K562 (cell line): ENCODE data around the gene NINJ2. TPM values are rescaled to one million over a fixed set of nuclear protein-coding genes. Genes with fewer than 3 reads are reported as not detected.

Source experiments
- ATAC-seq: fragments of 200-7000 bp; cut with Tn5 transposase; 3 replicates; pipeline ENCODE4 v1.9.1; 2020; ENCODE audit warnings: moderate library complexity
- BruUV-seq: library from RNA; stranded (reverse); fragments of 400-500 nt; replicated peaks from 2 replicates; lab custom pipeline; 2021; lab: Mats Ljungman, UMichigan
- CTCF ChIA-PET: fragments of 300-600 bp; formaldehyde crosslinking; extraction: SDS; loops from one replicate; lab custom pipeline; 2021; ENCODE audit warnings: low intra/inter-chr PET ratio; lab: Yijun Ruan, JAX
- POLR2A ChIA-PET: fragments of 300-600, 350-650 bp; sonication (Branson Sonifier 250); formaldehyde crosslinking; extraction: SDS; loops from one replicate; lab custom pipeline; 2021; ENCODE audit warnings: antibody characterized with exemption, inconsistent platforms; lab: Yijun Ruan, JAX
- DNase-seq, 4 experiments: peaks; one replicate each; pipeline versions ENCODE4 v3.0.0 to v3.0.0-alpha.2; 2011 to 2018; ENCODE audit warnings: low spot score in 3 of 4, mixed read lengths in 3 of 4; ENCODE audit errors: extremely low read depth in 1 of 4
- FAIRE-seq: peaks from 2 replicates; lab custom pipeline; 2011; peaks lifted over from hg19 to GRCh38; lab: Jason Lieb, UNC
- H2AFZ ChIP-seq: 2 replicates; pipeline ENCODE4 v1.6.0; 2011; ENCODE audit warnings: low read depth, low read length, control low read depth, inconsistent platforms
- H3K27ac ChIP-seq: fragments of 200-600 bp; 3 replicates; pipeline ENCODE4 v1.8.0; 2011; ENCODE audit warnings: low read depth, mild to moderate bottlenecking, control low read depth, inconsistent platforms, low read length, moderate library complexity, mixed read lengths; ENCODE audit errors: extremely low read depth
- H3K27me3 ChIP-seq, 2 experiments: fragments of 300-600 bp in 1 of 2; 2 replicates in 1 of 2; 3 replicates in 1 of 2; pipeline versions ENCODE4 v1.6.0 to v1.8.0; 2011; ENCODE audit warnings: inconsistent platforms in 2 of 2, low read length in 2 of 2, mild to moderate bottlenecking in 1 of 2, mixed read lengths in 1 of 2, moderate library complexity in 1 of 2; ENCODE audit not compliant: control insufficient read depth in 2 of 2, insufficient read depth in 2 of 2
- H3K36me3 ChIP-seq: fragments of 300-600 bp; 3 replicates; pipeline ENCODE4 v1.8.0; 2011; ENCODE audit warnings: mild to moderate bottlenecking, low read length, inconsistent platforms; ENCODE audit not compliant: control insufficient read depth, insufficient read depth
- H3K4me1 ChIP-seq, 2 experiments: fragments of 200-600 bp in 1 of 2; replicated peaks in 1 of 2; 2 replicates in 1 of 2; 3 replicates in 1 of 2; pipeline versions ENCODE4 v1.5.1 to v1.8.0; 2011; ENCODE audit warnings: inconsistent platforms in 2 of 2, low read length in 2 of 2, mild to moderate bottlenecking in 1 of 2, mixed read lengths in 1 of 2, moderate library complexity in 1 of 2; ENCODE audit not compliant: control insufficient read depth in 2 of 2, insufficient read depth in 2 of 2
- H3K4me2 ChIP-seq: 2 replicates; pipeline ENCODE4 v1.6.1; 2011; ENCODE audit warnings: low read length, control low read depth, inconsistent platforms, mixed read lengths; ENCODE audit not compliant: insufficient read depth
- H3K4me3 ChIP-seq: fragments of 200-600 bp; sonication (generic), shearing (Covaris generic); 2 replicates; pipeline ENCODE4 v1.5.1; 2016; ENCODE audit warnings: control low read depth, inconsistent platforms
- H3K79me2 ChIP-seq: fragments of 200-600 bp; 3 replicates; pipeline ENCODE4 v1.8.0; 2011; ENCODE audit warnings: low read length, inconsistent platforms; ENCODE audit not compliant: control insufficient read depth, insufficient read depth
- H3K9ac ChIP-seq, 2 experiments: 2 replicates each; pipeline versions ENCODE4 v1.6.0 to v1.6.1; 2011; ENCODE audit warnings: low read depth in 2 of 2, low read length in 2 of 2, control low read depth in 1 of 2, inconsistent platforms in 1 of 2, mild to moderate bottlenecking in 1 of 2, mixed read lengths in 1 of 2; ENCODE audit not compliant: insufficient read depth in 1 of 2
- H3K9me1 ChIP-seq: one replicate; pipeline ENCODE4 v1.6.0; 2011; ENCODE audit warnings: inconsistent platforms, mild to moderate bottlenecking, low read length, moderate library complexity; ENCODE audit not compliant: control insufficient read depth, insufficient read depth
- H3K9me3 ChIP-seq: replicated peaks from 2 replicates; pipeline ENCODE4 v1.5.1; 2011; ENCODE audit warnings: low read depth, low read length, inconsistent platforms; ENCODE audit not compliant: control insufficient read depth, insufficient read depth
- H4K20me1 ChIP-seq: replicated peaks from 2 replicates; pipeline ENCODE4 v1.6.1; 2011; ENCODE audit warnings: low read length, inconsistent platforms, mixed read lengths; ENCODE audit not compliant: control insufficient read depth, insufficient read depth
- POLR2A ChIP-seq: fragments of 450-650 bp; conservative IDR thresholded peaks from 2 replicates; pipeline ENCODE4 v1.6.1; 2016
- PREB ChIP-seq: sonication (generic); formaldehyde crosslinking; IDR thresholded peaks from 2 replicates; pipeline ENCODE4 v1.8.1; 2023; ENCODE audit warnings: mild to moderate bottlenecking, missing genetic modification reagents
- SETDB1 ChIP-seq: IDR thresholded peaks from one replicate; pipeline ENCODE4 v1.6.1; 2012; ENCODE audit warnings: low read length, control low read depth, inconsistent platforms
- WGBS: fragments of 100-300 bp; shearing (Covaris generic); methylation state at CpG from one replicate; pipeline ENCODE4 v1.1.6; 2016; ENCODE audit warnings: low coverage, mixed read lengths; ENCODE audit not compliant: insufficient coverage; ENCODE audit errors: missing lambda C conversion rate; 5-methylcytosine and 5-hydroxymethylcytosine counted together
- in situ Hi-C: fragments of 300-500 bp; cut with MboI; formaldehyde crosslinking; loops from 4 replicates; pipeline ENCODE4 v1.15.0; 2018; ENCODE audit warnings: inconsistent platforms, mixed read lengths
- intact Hi-C: fragments of 100-400 bp; cut with micrococcal nuclease; formaldehyde crosslinking; loops from 2 replicates; pipeline ENCODE4 v1.14.2; 2022
- polyA plus RNA-seq, 8 experiments: library from polyadenylated mRNA; depleted of rRNA in 4 of 8; stranded (reverse) in 5 of 8; unstranded in 3 of 8; fragments of >200 nt; fragmentation: Nextera tagmentation in 2 of 8; fragmentation: Illumina TruSeq in 1 of 8; extraction: Ambion mirVana in 2 of 8; extraction: Trizol in 1 of 8; gene quantifications; 2 replicates each; pipeline versions ENCODE4 v1.2.1 to v1.2.3, GENCODE V29; 2011 to 2014; ENCODE audit warnings: inconsistent platforms in 1 of 8, missing spikeins in 1 of 8
- total RNA-seq, 7 experiments: library from RNA; depleted of rRNA in 6 of 7; stranded (reverse); fragments of >200 nt in 6 of 7; fragmentation: Illumina TruSeq in 2 of 7; extraction: Trizol in 2 of 7; gene quantifications; 2 replicates each; pipeline versions ENCODE4 v1.2.1 to v1.2.3, GENCODE V29; 2011 to 2021; ENCODE audit warnings: low replicate concordance in 1 of 7
- TF ChIP-seq, protein P1 (sequence below): fragments of 200-600 bp; sonication (generic); IDR thresholded peaks from one replicate; pipeline ENCODE4 v1.6.1; 2012; ENCODE audit warnings: mild to moderate bottlenecking, low read depth, low read length, inconsistent platforms

Gene NINJ2
- total and polyA plus RNA-seq, 9 of the 15 experiments (the other 6 are each of a cell fraction or from before 2014, with no cell fraction given): 2.6 to 16.0 (median 4.5) TPM

- 0 out of 2 replicates have a peak, but pooled peaks cover 5% of the 10 kb centered on the region for H4K20me1 ChIP-seq
- FAIRE-seq (no peak), ATAC-seq (no peak), DNase-seq (no peak)
- H3K4me1 ChIP-seq: peaks cover 0 to 15% of the 10 kb centered on the region in 2 experiments; a peak in 3 of 5 replicates
- WGBS: 3% methylated on average over 4 of the region's 8 CpGs
- in situ Hi-C loops (loop anchor here (5.0 kb wide), 1 partner anchor 85 kb away; the partner anchor contains the start of gene B4GALNT3), intact Hi-C loops (no loop called here)
- no peak overlapping the region for H3K4me3 ChIP-seq
- no peak overlapping the region for H3K27ac ChIP-seq
- ChIA-PET POLR2A (interaction anchor here (1.2 kb wide), 1 partner anchor 9 kb away, joined by 6 read pairs; no protein-coding TSS in a partner anchor), CTCF (no interaction called here)
- peaks cover 3 to 27% of the 10 kb centered on the region in 2 experiments; a peak in 3 of 5 replicates for H3K27me3 ChIP-seq
- no TSS peak for BruUV-seq
- no peak overlapping the region; a peak in 1 of 4 replicates for H3K9ac ChIP-seq
- no peak overlapping the region for H2AFZ ChIP-seq
- H3K79me2 ChIP-seq: no peaks in the 10 kb centered on the region
- no peaks in the 10 kb centered on the region for H3K9me3 ChIP-seq
- H3K36me3 ChIP-seq: no peaks in the 10 kb centered on the region
- peaks cover 3% of the 10 kb centered on the region for H3K9me1 ChIP-seq
- H3K4me2 ChIP-seq: no peak overlapping the region
- TF ChIP-seq SETDB1 (no peak), PREB (CRISPR knock-in tag) (no peak), POLR2A (no peak)
- TF ChIP-seq, protein P1, sequence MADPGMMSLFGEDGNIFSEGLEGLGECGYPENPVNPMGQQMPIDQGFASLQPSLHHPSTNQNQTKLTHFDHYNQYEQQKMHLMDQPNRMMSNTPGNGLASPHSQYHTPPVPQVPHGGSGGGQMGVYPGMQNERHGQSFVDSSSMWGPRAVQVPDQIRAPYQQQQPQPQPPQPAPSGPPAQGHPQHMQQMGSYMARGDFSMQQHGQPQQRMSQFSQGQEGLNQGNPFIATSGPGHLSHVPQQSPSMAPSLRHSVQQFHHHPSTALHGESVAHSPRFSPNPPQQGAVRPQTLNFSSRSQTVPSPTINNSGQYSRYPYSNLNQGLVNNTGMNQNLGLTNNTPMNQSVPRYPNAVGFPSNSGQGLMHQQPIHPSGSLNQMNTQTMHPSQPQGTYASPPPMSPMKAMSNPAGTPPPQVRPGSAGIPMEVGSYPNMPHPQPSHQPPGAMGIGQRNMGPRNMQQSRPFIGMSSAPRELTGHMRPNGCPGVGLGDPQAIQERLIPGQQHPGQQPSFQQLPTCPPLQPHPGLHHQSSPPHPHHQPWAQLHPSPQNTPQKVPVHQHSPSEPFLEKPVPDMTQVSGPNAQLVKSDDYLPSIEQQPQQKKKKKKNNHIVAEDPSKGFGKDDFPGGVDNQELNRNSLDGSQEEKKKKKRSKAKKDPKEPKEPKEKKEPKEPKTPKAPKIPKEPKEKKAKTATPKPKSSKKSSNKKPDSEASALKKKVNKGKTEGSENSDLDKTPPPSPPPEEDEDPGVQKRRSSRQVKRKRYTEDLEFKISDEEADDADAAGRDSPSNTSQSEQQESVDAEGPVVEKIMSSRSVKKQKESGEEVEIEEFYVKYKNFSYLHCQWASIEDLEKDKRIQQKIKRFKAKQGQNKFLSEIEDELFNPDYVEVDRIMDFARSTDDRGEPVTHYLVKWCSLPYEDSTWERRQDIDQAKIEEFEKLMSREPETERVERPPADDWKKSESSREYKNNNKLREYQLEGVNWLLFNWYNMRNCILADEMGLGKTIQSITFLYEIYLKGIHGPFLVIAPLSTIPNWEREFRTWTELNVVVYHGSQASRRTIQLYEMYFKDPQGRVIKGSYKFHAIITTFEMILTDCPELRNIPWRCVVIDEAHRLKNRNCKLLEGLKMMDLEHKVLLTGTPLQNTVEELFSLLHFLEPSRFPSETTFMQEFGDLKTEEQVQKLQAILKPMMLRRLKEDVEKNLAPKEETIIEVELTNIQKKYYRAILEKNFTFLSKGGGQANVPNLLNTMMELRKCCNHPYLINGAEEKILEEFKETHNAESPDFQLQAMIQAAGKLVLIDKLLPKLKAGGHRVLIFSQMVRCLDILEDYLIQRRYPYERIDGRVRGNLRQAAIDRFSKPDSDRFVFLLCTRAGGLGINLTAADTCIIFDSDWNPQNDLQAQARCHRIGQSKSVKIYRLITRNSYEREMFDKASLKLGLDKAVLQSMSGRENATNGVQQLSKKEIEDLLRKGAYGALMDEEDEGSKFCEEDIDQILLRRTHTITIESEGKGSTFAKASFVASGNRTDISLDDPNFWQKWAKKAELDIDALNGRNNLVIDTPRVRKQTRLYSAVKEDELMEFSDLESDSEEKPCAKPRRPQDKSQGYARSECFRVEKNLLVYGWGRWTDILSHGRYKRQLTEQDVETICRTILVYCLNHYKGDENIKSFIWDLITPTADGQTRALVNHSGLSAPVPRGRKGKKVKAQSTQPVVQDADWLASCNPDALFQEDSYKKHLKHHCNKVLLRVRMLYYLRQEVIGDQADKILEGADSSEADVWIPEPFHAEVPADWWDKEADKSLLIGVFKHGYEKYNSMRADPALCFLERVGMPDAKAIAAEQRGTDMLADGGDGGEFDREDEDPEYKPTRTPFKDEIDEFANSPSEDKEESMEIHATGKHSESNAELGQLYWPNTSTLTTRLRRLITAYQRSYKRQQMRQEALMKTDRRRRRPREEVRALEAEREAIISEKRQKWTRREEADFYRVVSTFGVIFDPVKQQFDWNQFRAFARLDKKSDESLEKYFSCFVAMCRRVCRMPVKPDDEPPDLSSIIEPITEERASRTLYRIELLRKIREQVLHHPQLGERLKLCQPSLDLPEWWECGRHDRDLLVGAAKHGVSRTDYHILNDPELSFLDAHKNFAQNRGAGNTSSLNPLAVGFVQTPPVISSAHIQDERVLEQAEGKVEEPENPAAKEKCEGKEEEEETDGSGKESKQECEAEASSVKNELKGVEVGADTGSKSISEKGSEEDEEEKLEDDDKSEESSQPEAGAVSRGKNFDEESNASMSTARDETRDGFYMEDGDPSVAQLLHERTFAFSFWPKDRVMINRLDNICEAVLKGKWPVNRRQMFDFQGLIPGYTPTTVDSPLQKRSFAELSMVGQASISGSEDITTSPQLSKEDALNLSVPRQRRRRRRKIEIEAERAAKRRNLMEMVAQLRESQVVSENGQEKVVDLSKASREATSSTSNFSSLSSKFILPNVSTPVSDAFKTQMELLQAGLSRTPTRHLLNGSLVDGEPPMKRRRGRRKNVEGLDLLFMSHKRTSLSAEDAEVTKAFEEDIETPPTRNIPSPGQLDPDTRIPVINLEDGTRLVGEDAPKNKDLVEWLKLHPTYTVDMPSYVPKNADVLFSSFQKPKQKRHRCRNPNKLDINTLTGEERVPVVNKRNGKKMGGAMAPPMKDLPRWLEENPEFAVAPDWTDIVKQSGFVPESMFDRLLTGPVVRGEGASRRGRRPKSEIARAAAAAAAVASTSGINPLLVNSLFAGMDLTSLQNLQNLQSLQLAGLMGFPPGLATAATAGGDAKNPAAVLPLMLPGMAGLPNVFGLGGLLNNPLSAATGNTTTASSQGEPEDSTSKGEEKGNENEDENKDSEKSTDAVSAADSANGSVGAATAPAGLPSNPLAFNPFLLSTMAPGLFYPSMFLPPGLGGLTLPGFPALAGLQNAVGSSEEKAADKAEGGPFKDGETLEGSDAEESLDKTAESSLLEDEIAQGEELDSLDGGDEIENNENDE: no peak
Measured at GRCh38 chr12:542395-543113, 120.7 kb downstream of the NINJ2 start.
